Activated T-cell treated with anti-CD3 and anti-CD28 coated beads, Interleukin-2, amount 50 U/mL, for 48 hours (primary cell): ENCODE measurements around the gene EML6.

Source experiments
- DNase-seq, 2 experiments: peaks; one replicate each; pipeline ENCODE4 v3.0.0-alpha.2; 2020

EML6 gene

GRCh38 chr2:54889053-54889452, 165.6 kb downstream of the EML6 start:
- DNase-seq: no peak

- DNase-seq: no peak
These were observed 168.4 kb downstream of the EML6 start for GRCh38 chr2:54891909-54892308.

GRCh38 chr2:54894467-54894866, 171.0 kb downstream of the EML6 start:
- no peak for DNase-seq

- DNase-seq: no peak
These were observed 172.3 kb downstream of the EML6 start for GRCh38 chr2:54895730-54896129.

- peak; percentile 25 to 26 for DNase-seq
These were observed 174.2 kb downstream of the EML6 start for GRCh38 chr2:54897420-54898310.

- DNase-seq: no peak
These were observed 175.2 kb downstream of the EML6 start for GRCh38 chr2:54898456-54899226.

- DNase-seq: no peak
These were observed 176.2 kb downstream of the EML6 start for GRCh38 chr2:54899576-54900200.

- no peak for DNase-seq
These were observed 177.9 kb downstream of the EML6 start for GRCh38 chr2:54901224-54901986.

- DNase-seq: no peak
These were observed 179.3 kb downstream of the EML6 start for GRCh38 chr2:54902763-54903162.

- DNase-seq: peak; percentile 65 to 74
These were observed 180.5 kb downstream of the EML6 start for GRCh38 chr2:54903736-54904554.

- DNase-seq: no peak
These were observed 181.4 kb downstream of the EML6 start for GRCh38 chr2:54904836-54905235.

- DNase-seq: no peak
These were observed 183.3 kb downstream of the EML6 start for GRCh38 chr2:54906716-54907115.

GRCh38 chr2:54907663-54908062, 184.2 kb downstream of the EML6 start:
- DNase-seq: no peak

GRCh38 chr2:54908591-54908990, 185.1 kb downstream of the EML6 start:
- no peak for DNase-seq

- DNase-seq: no peak
These were observed 185.5 kb downstream of the EML6 start for GRCh38 chr2:54909001-54909400.

- DNase-seq: no peak
These were observed 188.8 kb downstream of the EML6 start for GRCh38 chr2:54912305-54912704.

- DNase-seq: no peak
These were observed 189.4 kb downstream of the EML6 start for GRCh38 chr2:54912893-54913292.

- no peak for DNase-seq
These were observed 191.2 kb downstream of the EML6 start for GRCh38 chr2:54914637-54915036.

GRCh38 chr2:54915101-54915500, 191.6 kb downstream of the EML6 start:
- DNase-seq: no peak

GRCh38 chr2:54916637-54917036, 193.2 kb downstream of the EML6 start:
- DNase-seq: no peak

GRCh38 chr2:54918647-54919280, 195.3 kb downstream of the EML6 start:
- DNase-seq: no peak
